ENCODE measurements around the gene CLTC. TPM values are rescaled to one million over a fixed set of nuclear protein-coding genes. Genes with fewer than 3 reads are reported as not detected.
"Not testable (repeated sequence)": the region's sequence is repeated elsewhere in the genome, so short reads cannot be mapped to it uniquely, and the experiment has no call there.

The CLTC gene
- polyA plus RNA-seq = 10 to 100 TPM; 49.5 to 69.7 TPM

- H3K4me1 ChIP-seq (ENCODE audit: control insufficient read depth in 2 of 2, insufficient read depth in 2 of 2, low read length in 1 of 2) = peaks cover 0 to 2% of the 10 kb centered on the region in 2 donors
- no peaks in the 10 kb centered on the region for H3K27me3 ChIP-seq (ENCODE audit: control insufficient read depth in 1 of 2, insufficient read depth in 2 of 2, low read length in 2 of 2)
- peak within 1 kb of the TSS; percentile 97 to 100 for H3K27ac ChIP-seq (ENCODE audit: low read depth in 2 of 2, low read length in 1 of 2)
- peak within 1 kb of the TSS; percentile 76 to 95 for H3K4me3 ChIP-seq (ENCODE audit: low read depth in 1 of 2, low read length in 2 of 2)
- H3K36me3 ChIP-seq (ENCODE audit: control insufficient read depth in 2 of 2, insufficient read depth in 2 of 2, low read length in 1 of 2) = no peaks in the 10 kb centered on the region
- WGBS, 2 donors = 0 to 1% methylated on average over 65 of the region's 65 CpGs
- H3K9me3 ChIP-seq (ENCODE audit: control insufficient read depth in 2 of 2, insufficient read depth in 1 of 2, low read depth in 1 of 2, low read length in 1 of 2) = no peaks in the 10 kb centered on the region
Measured at GRCh38 chr17:59619298-59620063, at the start of gene CLTC. Gene CLTC, plus strand, starts transcription at chr17:59619895. Its CDS starts 237 bp downstream, at chr17:59620132.

- H3K9me3 ChIP-seq (ENCODE audit: control insufficient read depth in 2 of 2, insufficient read depth in 1 of 2, low read depth in 1 of 2, low read length in 1 of 2) = no peaks in the 10 kb centered on the region
- 90 to 92% methylated on average over 10 of the region's 10 CpGs for WGBS, 2 donors
- H3K27me3 ChIP-seq (ENCODE audit: control insufficient read depth in 1 of 2, insufficient read depth in 2 of 2, low read length in 2 of 2) = no peaks in the 10 kb centered on the region
- no peak overlapping the region for H3K27ac ChIP-seq (ENCODE audit: low read depth in 2 of 2, low read length in 1 of 2)
- no peaks in the 10 kb centered on the region for H3K4me1 ChIP-seq (ENCODE audit: control insufficient read depth in 2 of 2, insufficient read depth in 2 of 2, low read length in 1 of 2)
- H3K4me3 ChIP-seq (ENCODE audit: low read depth in 1 of 2, low read length in 2 of 2) = no peak overlapping the region
- no peaks in the 10 kb centered on the region for H3K36me3 ChIP-seq (ENCODE audit: control insufficient read depth in 2 of 2, insufficient read depth in 2 of 2, low read length in 1 of 2)
Measured at GRCh38 chr17:59572301-59572924, 47.3 kb upstream of the CLTC start.

GRCh38 chr17:59584168-59584567 lies 35.5 kb upstream of the CLTC start:
- not testable (repeated sequence) for H3K4me3 ChIP-seq (ENCODE audit: low read depth in 1 of 2, low read length in 2 of 2); H3K27me3 ChIP-seq (ENCODE audit: control insufficient read depth in 1 of 2, insufficient read depth in 2 of 2, low read length in 2 of 2); H3K4me1 ChIP-seq (ENCODE audit: control insufficient read depth in 2 of 2, insufficient read depth in 2 of 2, low read length in 1 of 2); H3K27ac ChIP-seq (ENCODE audit: low read depth in 2 of 2, low read length in 1 of 2); H3K9me3 ChIP-seq (ENCODE audit: control insufficient read depth in 2 of 2, insufficient read depth in 1 of 2, low read depth in 1 of 2, low read length in 1 of 2); H3K36me3 ChIP-seq (ENCODE audit: control insufficient read depth in 2 of 2, insufficient read depth in 2 of 2, low read length in 1 of 2)
- WGBS, 2 donors = no CpG with 5 or more reads among the region's 1 CpG

- Histone ChIP-seq H3K4me3 (ENCODE audit: low read depth in 1 of 2, low read length in 2 of 2) (no peak overlapping the region), H3K27ac (ENCODE audit: low read depth in 2 of 2, low read length in 1 of 2) (no peak overlapping the region), H3K36me3 (ENCODE audit: control insufficient read depth in 2 of 2, insufficient read depth in 2 of 2, low read length in 1 of 2) (peaks cover 0 to 2% of the 10 kb centered on the region in 2 donors), H3K27me3 (ENCODE audit: control insufficient read depth in 1 of 2, insufficient read depth in 2 of 2, low read length in 2 of 2) (no peaks in the 10 kb centered on the region), H3K9me3 (ENCODE audit: control insufficient read depth in 2 of 2, insufficient read depth in 1 of 2, low read depth in 1 of 2, low read length in 1 of 2) (no peaks in the 10 kb centered on the region), H3K4me1 (ENCODE audit: control insufficient read depth in 2 of 2, insufficient read depth in 2 of 2, low read length in 1 of 2) (no peaks in the 10 kb centered on the region)
Measured at GRCh38 chr17:59600169-59600568, 19.5 kb upstream of the CLTC start.

- Histone ChIP-seq H3K9me3 (ENCODE audit: control insufficient read depth in 2 of 2, insufficient read depth in 1 of 2, low read depth in 1 of 2, low read length in 1 of 2) (no peaks in the 10 kb centered on the region), H3K4me1 (ENCODE audit: control insufficient read depth in 2 of 2, insufficient read depth in 2 of 2, low read length in 1 of 2) (no peaks in the 10 kb centered on the region), H3K27ac (ENCODE audit: low read depth in 2 of 2, low read length in 1 of 2) (no peak overlapping the region), H3K27me3 (ENCODE audit: control insufficient read depth in 1 of 2, insufficient read depth in 2 of 2, low read length in 2 of 2) (no peaks in the 10 kb centered on the region), H3K36me3 (ENCODE audit: control insufficient read depth in 2 of 2, insufficient read depth in 2 of 2, low read length in 1 of 2) (peaks cover 0 to 2% of the 10 kb centered on the region in 2 donors), H3K4me3 (ENCODE audit: low read depth in 1 of 2, low read length in 2 of 2) (no peak overlapping the region)
- WGBS, 2 donors = 89 to 93% methylated on average over 2 of the region's 2 CpGs
Measured at GRCh38 chr17:59601130-59601529, 18.6 kb upstream of the CLTC start.

GRCh38 chr17:59607061-59607460 lies 12.6 kb upstream of the CLTC start:
- Histone ChIP-seq H3K9me3 (ENCODE audit: control insufficient read depth in 2 of 2, insufficient read depth in 1 of 2, low read depth in 1 of 2, low read length in 1 of 2) (no peaks in the 10 kb centered on the region), H3K27me3 (ENCODE audit: control insufficient read depth in 1 of 2, insufficient read depth in 2 of 2, low read length in 2 of 2) (no peaks in the 10 kb centered on the region), H3K36me3 (ENCODE audit: control insufficient read depth in 2 of 2, insufficient read depth in 2 of 2, low read length in 1 of 2) (peaks cover 0 to 8% of the 10 kb centered on the region in 2 donors), H3K4me1 (ENCODE audit: control insufficient read depth in 2 of 2, insufficient read depth in 2 of 2, low read length in 1 of 2) (no peaks in the 10 kb centered on the region), H3K27ac (ENCODE audit: low read depth in 2 of 2, low read length in 1 of 2) (no peak overlapping the region), H3K4me3 (ENCODE audit: low read depth in 1 of 2, low read length in 2 of 2) (no peak overlapping the region)
- 69 to 76% methylated on average over 3 of the region's 3 CpGs for WGBS, 2 donors

- H3K36me3 ChIP-seq (ENCODE audit: control insufficient read depth in 2 of 2, insufficient read depth in 2 of 2, low read length in 1 of 2) = peaks cover 0 to 6% of the 10 kb centered on the region in 2 donors
Measured at GRCh38 chr17:59607817-59608403, 11.8 kb upstream of the CLTC start.

GRCh38 chr17:59611503-59611902 lies 8.2 kb upstream of the CLTC start:
- H3K9me3 ChIP-seq (ENCODE audit: control insufficient read depth in 2 of 2, insufficient read depth in 1 of 2, low read depth in 1 of 2, low read length in 1 of 2) = no peaks in the 10 kb centered on the region
- H3K27me3 ChIP-seq (ENCODE audit: control insufficient read depth in 1 of 2, insufficient read depth in 2 of 2, low read length in 2 of 2) = no peaks in the 10 kb centered on the region
- no peaks in the 10 kb centered on the region for H3K4me1 ChIP-seq (ENCODE audit: control insufficient read depth in 2 of 2, insufficient read depth in 2 of 2, low read length in 1 of 2)
- no peak overlapping the region for H3K4me3 ChIP-seq (ENCODE audit: low read depth in 1 of 2, low read length in 2 of 2)
- no peak overlapping the region for H3K27ac ChIP-seq (ENCODE audit: low read depth in 2 of 2, low read length in 1 of 2)
- peaks cover 0 to 6% of the 10 kb centered on the region in 2 donors for H3K36me3 ChIP-seq (ENCODE audit: control insufficient read depth in 2 of 2, insufficient read depth in 2 of 2, low read length in 1 of 2)

More at GRCh38 chr17:59607817-59608403, 11.8 kb upstream of the CLTC start:
- 91 to 93% methylated on average over 5 of the region's 5 CpGs for WGBS, 2 donors
- no peaks in the 10 kb centered on the region for H3K9me3 ChIP-seq (ENCODE audit: control insufficient read depth in 2 of 2, insufficient read depth in 1 of 2, low read depth in 1 of 2, low read length in 1 of 2)
- no peaks in the 10 kb centered on the region for H3K27me3 ChIP-seq (ENCODE audit: control insufficient read depth in 1 of 2, insufficient read depth in 2 of 2, low read length in 2 of 2)
- H3K27ac ChIP-seq (ENCODE audit: low read depth in 2 of 2, low read length in 1 of 2) = no peak overlapping the region
- no peaks in the 10 kb centered on the region for H3K4me1 ChIP-seq (ENCODE audit: control insufficient read depth in 2 of 2, insufficient read depth in 2 of 2, low read length in 1 of 2)
- no peak overlapping the region for H3K4me3 ChIP-seq (ENCODE audit: low read depth in 1 of 2, low read length in 2 of 2)

- Histone ChIP-seq H3K4me1 (ENCODE audit: control insufficient read depth in 2 of 2, insufficient read depth in 2 of 2, low read length in 1 of 2) (no peaks in the 10 kb centered on the region), H3K9me3 (ENCODE audit: control insufficient read depth in 2 of 2, insufficient read depth in 1 of 2, low read depth in 1 of 2, low read length in 1 of 2) (no peaks in the 10 kb centered on the region), H3K27ac (ENCODE audit: low read depth in 2 of 2, low read length in 1 of 2) (no peak overlapping the region), H3K4me3 (ENCODE audit: low read depth in 1 of 2, low read length in 2 of 2) (no peak overlapping the region), H3K27me3 (ENCODE audit: control insufficient read depth in 1 of 2, insufficient read depth in 2 of 2, low read length in 2 of 2) (no peaks in the 10 kb centered on the region), H3K36me3 (ENCODE audit: control insufficient read depth in 2 of 2, insufficient read depth in 2 of 2, low read length in 1 of 2) (no peaks in the 10 kb centered on the region)
- 94 to 95% methylated on average over 7 of the region's 7 CpGs for WGBS, 2 donors
Measured at GRCh38 chr17:59616253-59616920, 3.3 kb upstream of the CLTC start.
